Gastrocnemius medialis (tissue), 4 donors: Measurements from ENCODE around the gene CD163. TPM values are rescaled to one million over a fixed set of nuclear protein-coding genes. Genes with fewer than 3 reads are reported as not detected.

Source experiments
- ATAC-seq, 2 donors: fragments of 150-250 bp; one replicate each; pipeline ENCODE4 v1.9.1; 2016
- DNase-seq, 2 donors: peaks; one replicate each; pipeline ENCODE4 v3.0.0-alpha.2; 2019
- H3K27ac ChIP-seq, 4 donors: fragments of 200-600 bp; sonication (generic); 1 replicate in 1 of 4; 2 replicates in 3 of 4; pipeline ENCODE4 v1.5.1; 2016 to 2018; ENCODE audit warnings: mild to moderate bottlenecking in 2 of 4, moderate library complexity in 1 of 4
- H3K27me3 ChIP-seq, 3 donors: fragments of 200-600 bp; sonication (generic) in 2 of 3; 1 replicate in 1 of 3; 2 replicates in 2 of 3; pipeline versions ENCODE4 v1.5.1 to v1.6.0; 2016 to 2019; ENCODE audit warnings: mild to moderate bottlenecking in 1 of 3, moderate library complexity in 1 of 3
- H3K36me3 ChIP-seq, 2 donors: fragments of 200-600 bp; sonication (generic) in 1 of 2; one replicate each; pipeline ENCODE4 v1.5.1; 2017 to 2018
- H3K4me1 ChIP-seq, 2 donors: fragments of 200-600 bp; sonication (generic) in 1 of 2; one replicate each; pipeline ENCODE4 v1.5.1; 2016 to 2017; ENCODE audit warnings: mild to moderate bottlenecking in 2 of 2
- H3K4me3 ChIP-seq, 4 donors: fragments of 200-600 bp; sonication (generic) in 3 of 4; 1 replicate in 1 of 4; 2 replicates in 3 of 4; pipeline ENCODE4 v1.5.1; 2016 to 2019; ENCODE audit warnings: mild to moderate bottlenecking in 2 of 4
- H3K9me3 ChIP-seq, 3 donors: fragments of 200-600 bp; sonication (generic) in 2 of 3; 1 replicate in 1 of 3; 2 replicates in 2 of 3; pipeline ENCODE4 v1.5.1; 2016 to 2019
- POLR2A ChIP-seq, 2 donors: fragments of 450-650 bp; IDR thresholded peaks; one replicate each; pipeline ENCODE4 v1.6.1; 2017; ENCODE audit warnings: antibody characterized with exemption in 2 of 2, mild to moderate bottlenecking in 2 of 2, moderate library complexity in 2 of 2
- in situ Hi-C, 4 donors: fragments of 200-750 bp; cut with MboI; loops; one replicate each; pipeline versions ENCODE4 v1.15.0 to v1.8.0; 2017; ENCODE audit warnings: low sequenced_read_pairs in 4 of 4
- intact Hi-C: fragments of 100-400 bp; cut with DNase I; formaldehyde crosslinking; loops from one replicate; pipeline ENCODE4 v1.15.1; 2023; ENCODE audit warnings: low total_unique reads
- total RNA-seq, 4 donors: library from RNA; depleted of rRNA; stranded (reverse); fragments of >200 nt; gene quantifications; one replicate each; pipeline versions ENCODE4 v1.1.0 to v1.2.3, GENCODE V29; 2016
- TF ChIP-seq, protein P1 (sequence below), 5 experiments: fragments of 450-650 bp in 3 of 5; fragments of 200-600 bp in 2 of 5; sonication (generic) in 2 of 5; IDR thresholded peaks in 4 of 5; conservative IDR thresholded peaks in 1 of 5; 1 replicate in 4 of 5; 2 replicates in 1 of 5; pipeline ENCODE4 v1.5.1; 2016 to 2019; ENCODE audit warnings: antibody characterized with exemption in 5 of 5, mild to moderate bottlenecking in 3 of 5, moderate library complexity in 3 of 5

CD163 gene
- total RNA-seq, 4 donors from 2014 or later: 20.7 to 57.7 (median 38.1) TPM

- DNase-seq: no peak
- no peak overlapping the region for H3K27ac ChIP-seq
- intact Hi-C loops: no loop called here
- H3K9me3 ChIP-seq: no peaks in the 10 kb centered on the region
- in situ Hi-C loops: no loop called here
- H3K4me3 ChIP-seq: no peak overlapping the region
- no peak for ATAC-seq
- H3K27me3 ChIP-seq: peaks cover under 1 to 5% (median 3%) of the 10 kb centered on the region in 3 donors
- TF ChIP-seq POLR2A (IDR thresholded peaks at IDR 0.05): no peak
- TF ChIP-seq, protein P1, sequence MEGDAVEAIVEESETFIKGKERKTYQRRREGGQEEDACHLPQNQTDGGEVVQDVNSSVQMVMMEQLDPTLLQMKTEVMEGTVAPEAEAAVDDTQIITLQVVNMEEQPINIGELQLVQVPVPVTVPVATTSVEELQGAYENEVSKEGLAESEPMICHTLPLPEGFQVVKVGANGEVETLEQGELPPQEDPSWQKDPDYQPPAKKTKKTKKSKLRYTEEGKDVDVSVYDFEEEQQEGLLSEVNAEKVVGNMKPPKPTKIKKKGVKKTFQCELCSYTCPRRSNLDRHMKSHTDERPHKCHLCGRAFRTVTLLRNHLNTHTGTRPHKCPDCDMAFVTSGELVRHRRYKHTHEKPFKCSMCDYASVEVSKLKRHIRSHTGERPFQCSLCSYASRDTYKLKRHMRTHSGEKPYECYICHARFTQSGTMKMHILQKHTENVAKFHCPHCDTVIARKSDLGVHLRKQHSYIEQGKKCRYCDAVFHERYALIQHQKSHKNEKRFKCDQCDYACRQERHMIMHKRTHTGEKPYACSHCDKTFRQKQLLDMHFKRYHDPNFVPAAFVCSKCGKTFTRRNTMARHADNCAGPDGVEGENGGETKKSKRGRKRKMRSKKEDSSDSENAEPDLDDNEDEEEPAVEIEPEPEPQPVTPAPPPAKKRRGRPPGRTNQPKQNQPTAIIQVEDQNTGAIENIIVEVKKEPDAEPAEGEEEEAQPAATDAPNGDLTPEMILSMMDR (IDR thresholded peaks at IDR 0.05 in 4 of 5, conservative IDR thresholded peaks at IDR 0.05 in 1 of 5): no peak
- no peaks in the 10 kb centered on the region for H3K36me3 ChIP-seq
- no peaks in the 10 kb centered on the region for H3K4me1 ChIP-seq
These were observed 68.9 kb downstream of the CD163 start for GRCh38 chr12:7434670-7435069.

- H3K4me3 ChIP-seq: no peak overlapping the region
- no peaks in the 10 kb centered on the region for H3K9me3 ChIP-seq
- intact Hi-C loops: no loop called here
- TF ChIP-seq POLR2A (IDR thresholded peaks at IDR 0.05): no peak
- TF ChIP-seq, protein P1 (IDR thresholded peaks at IDR 0.05 in 4 of 5, conservative IDR thresholded peaks at IDR 0.05 in 1 of 5): no peak
- ATAC-seq (no peak), DNase-seq (no peak)
- peaks cover 0 to 3% (median 0%) of the 10 kb centered on the region in 3 donors for H3K27me3 ChIP-seq
- no peaks in the 10 kb centered on the region for H3K4me1 ChIP-seq
- no peak overlapping the region for H3K27ac ChIP-seq
- in situ Hi-C loops: no loop called here
- no peaks in the 10 kb centered on the region for H3K36me3 ChIP-seq
These were observed 70.2 kb downstream of the CD163 start for GRCh38 chr12:7433276-7433822.

GRCh38 chr12:7431993-7432685 lies 71.4 kb downstream of the CD163 start:
- Histone ChIP-seq H3K36me3 (no peaks in the 10 kb centered on the region), H3K4me3 (no peak overlapping the region), H3K27ac (no peak overlapping the region), H3K9me3 (no peaks in the 10 kb centered on the region), H3K27me3 (no peaks in the 10 kb centered on the region), H3K4me1 (no peaks in the 10 kb centered on the region)
- in situ Hi-C loops: no loop called here
- no peak for ATAC-seq
- TF ChIP-seq, protein P1 (IDR thresholded peaks at IDR 0.05 in 4 of 5, conservative IDR thresholded peaks at IDR 0.05 in 1 of 5): no peak
- TF ChIP-seq POLR2A (IDR thresholded peaks at IDR 0.05): no peak
- intact Hi-C loops: no loop called here
- DNase-seq: no peak

Other genes with a start within 250 kb of the CD163 start
- not detected for gene ACSM4, start 199.7 kb downstream of the CD163 start, total RNA-seq
- 1 to 10 TPM in 1 of 4 donors, under 1 TPM in 3; 0.17 to 2.4 (median 0.44) TPM for gene CD163L1, start 59.6 kb downstream of the CD163 start, total RNA-seq
- gene APOBEC1, start 162.1 kb upstream of the CD163 start, total RNA-seq: not detected
- gene GDF3, start 192.0 kb upstream of the CD163 start, total RNA-seq: not detected
- gene DPPA3, start 207.7 kb upstream of the CD163 start, total RNA-seq: not detected
- not detected for gene CLEC4C, start 243.6 kb upstream of the CD163 start, total RNA-seq